IMR-90 (cell line): ENCODE data around the gene ALDOB. TPM values are rescaled to one million over a fixed set of nuclear protein-coding genes. Genes with fewer than 3 reads are reported as not detected.

ENCODE experiments used
- ATAC-seq: fragments of 200-7000 bp; cut with Tn5 transposase; 2 replicates; pipeline ENCODE4 v1.9.1; 2020; ENCODE audit warnings: low read depth, mild to moderate bottlenecking, moderate library complexity
- BruUV-seq: library from RNA; stranded (reverse); fragments of 400-500 nt; replicated peaks from 2 replicates; lab custom pipeline; 2021; lab: Mats Ljungman, UMichigan
- CTCF ChIA-PET: fragments of 300-600 bp; formaldehyde crosslinking; extraction: SDS; loops from one replicate; lab custom pipeline; 2021; ENCODE audit warnings: antibody characterized with exemption; lab: Yijun Ruan, JAX
- POLR2A ChIA-PET: fragments of 300-600 bp; sonication (Branson Sonifier 250); formaldehyde crosslinking; loops from one replicate; lab custom pipeline; 2022; ENCODE audit warnings: antibody characterized with exemption; ENCODE audit not compliant: unreplicated experiment; lab: Charles Lee
- DNase-seq: peaks from one replicate; pipeline ENCODE4 v3.0.0; 2013
- H2AFZ ChIP-seq: replicated peaks from 2 replicates; pipeline ENCODE3; 2013; ENCODE audit warnings: low read length, mild to moderate bottlenecking; ENCODE audit not compliant: poor library complexity
- H2AK5ac ChIP-seq: 2 replicates; pipeline ENCODE4 v1.6.1; 2013; ENCODE audit warnings: low read depth, low read length, inconsistent platforms
- H2AK9ac ChIP-seq: replicated peaks from 2 replicates; pipeline ENCODE3; 2013; ENCODE audit warnings: mild to moderate bottlenecking, low read depth, low read length, moderate library complexity; ENCODE audit not compliant: poor library complexity
- H2BK120ac ChIP-seq: 2 replicates; pipeline ENCODE4 v1.6.1; 2013; ENCODE audit warnings: low read depth, low read length, inconsistent platforms
- H2BK15ac ChIP-seq: 3 replicates; pipeline ENCODE4 v1.6.1; 2013; ENCODE audit warnings: low read depth, low read length, inconsistent platforms
- H2BK20ac ChIP-seq: 2 replicates; pipeline ENCODE4 v1.6.1; 2013; ENCODE audit warnings: low read depth, mild to moderate bottlenecking, inconsistent platforms, low read length, moderate library complexity
- H2BK5ac ChIP-seq: 2 replicates; pipeline ENCODE4 v1.6.1; 2013; ENCODE audit warnings: mild to moderate bottlenecking, low read depth, low read length, inconsistent platforms; ENCODE audit not compliant: poor library complexity, severe bottlenecking
- H3K14ac ChIP-seq: replicated peaks from 2 replicates; pipeline ENCODE4 v1.6.1; 2013; ENCODE audit warnings: low read depth, low read length, inconsistent platforms
- H3K18ac ChIP-seq: 2 replicates; pipeline ENCODE4 v1.6.1; 2013; ENCODE audit warnings: low read depth, low read length, control low read depth
- H3K23ac ChIP-seq: 2 replicates; pipeline ENCODE4 v1.6.1; 2013; ENCODE audit warnings: low read depth, low read length, inconsistent platforms
- H3K27ac ChIP-seq: 2 replicates; pipeline ENCODE4 v1.5.1; 2013; ENCODE audit warnings: mild to moderate bottlenecking, control low read depth, low read length; ENCODE audit not compliant: insufficient read depth
- H3K27me3 ChIP-seq: 2 replicates; pipeline ENCODE4 v1.6.1; 2013; ENCODE audit warnings: low read length; ENCODE audit not compliant: control insufficient read depth, insufficient read depth
- H3K36me3 ChIP-seq: 2 replicates; pipeline ENCODE4 v1.6.1; 2013; ENCODE audit warnings: low read length, mixed read lengths; ENCODE audit not compliant: control insufficient read depth, insufficient read depth
- H3K4ac ChIP-seq: 2 replicates; pipeline ENCODE4 v1.6.1; 2013; ENCODE audit warnings: low read depth, low read length, inconsistent platforms
- H3K4me1 ChIP-seq: 2 replicates; pipeline ENCODE4 v1.6.1; 2013; ENCODE audit warnings: low read length, mixed read lengths; ENCODE audit not compliant: control insufficient read depth, insufficient read depth
- H3K4me2 ChIP-seq: 2 replicates; pipeline ENCODE4 v1.6.1; 2013; ENCODE audit warnings: low read depth, mild to moderate bottlenecking, control low read depth, low read length, moderate library complexity
- H3K4me3 ChIP-seq: 2 replicates; pipeline ENCODE4 v1.5.1; 2013; ENCODE audit warnings: low read depth, mild to moderate bottlenecking, control low read depth, low read length, moderate library complexity; ENCODE audit not compliant: insufficient read depth
- H3K56ac ChIP-seq: 2 replicates; pipeline ENCODE4 v1.6.1; 2013; ENCODE audit warnings: low read length, inconsistent platforms; ENCODE audit not compliant: insufficient read depth; ENCODE audit errors: extremely low read depth
- H3K79me1 ChIP-seq, 2 experiments: 2 replicates each; pipeline ENCODE4 v1.6.1; 2013; ENCODE audit warnings: low read length in 2 of 2, inconsistent platforms in 1 of 2, low read depth in 1 of 2
- H3K9ac ChIP-seq: 2 replicates; pipeline ENCODE4 v1.6.1; 2013; ENCODE audit warnings: low read depth, low read length, control low read depth
- H3K9me1 ChIP-seq: 2 replicates; pipeline ENCODE4 v1.6.1; 2013; ENCODE audit warnings: low read length, inconsistent platforms; ENCODE audit not compliant: insufficient read depth
- H3K9me3 ChIP-seq: 2 replicates; pipeline ENCODE4 v1.6.1; 2013; ENCODE audit warnings: low read length; ENCODE audit not compliant: control insufficient read depth, insufficient read depth
- H4K20me1 ChIP-seq: 2 replicates; pipeline ENCODE4 v1.6.1; 2013; ENCODE audit warnings: low read length, inconsistent platforms; ENCODE audit not compliant: insufficient read depth
- H4K5ac ChIP-seq: 2 replicates; pipeline ENCODE4 v1.6.1; 2013; ENCODE audit warnings: mild to moderate bottlenecking, low read depth, low read length, control low read depth
- H4K8ac ChIP-seq, 2 experiments: 2 replicates each; pipeline ENCODE4 v1.6.1; 2013; ENCODE audit warnings: low read depth in 2 of 2, low read length in 2 of 2, control low read depth in 1 of 2, inconsistent platforms in 1 of 2
- H4K91ac ChIP-seq: 2 replicates; pipeline ENCODE4 v1.6.1; 2013; ENCODE audit warnings: low read depth, low read length, inconsistent platforms; ENCODE audit not compliant: insufficient read depth
- BHLHE40 ChIP-seq: fragments of 150-350 bp; IDR thresholded peaks from 2 replicates; pipeline ENCODE4 v1.6.1; 2016; ENCODE audit warnings: mild to moderate bottlenecking, low read depth, low read length
- CEBPB ChIP-seq: IDR thresholded peaks from 2 replicates; pipeline ENCODE4 v1.6.1; 2012; ENCODE audit warnings: low read depth, low read length, improper control_type of control experiment
- CTCF ChIP-seq: conservative IDR thresholded peaks from 2 replicates; pipeline ENCODE4 v1.5.1; 2012; ENCODE audit warnings: mild to moderate bottlenecking, low read depth, low read length, improper control_type of control experiment
- MAFK ChIP-seq: IDR thresholded peaks from 2 replicates; pipeline ENCODE4 v1.6.1; 2012; ENCODE audit warnings: low read depth, low read length, improper control_type of control experiment
- MAZ ChIP-seq: IDR thresholded peaks from 2 replicates; pipeline ENCODE4 v1.6.1; 2012; ENCODE audit warnings: low read depth, mild to moderate bottlenecking, low read length, improper control_type of control experiment, moderate library complexity, borderline replicate concordance
- MXI1 ChIP-seq: IDR thresholded peaks from 2 replicates; pipeline ENCODE4 v1.6.1; 2012; ENCODE audit warnings: low read depth, mild to moderate bottlenecking, low read length, moderate library complexity, borderline replicate concordance
- NFE2L2 ChIP-seq: fragments of 150-350 bp; IDR thresholded peaks from 2 replicates; pipeline ENCODE4 v1.6.1; 2016; ENCODE audit warnings: low read depth, mild to moderate bottlenecking, low read length
- RAD21 ChIP-seq: IDR thresholded peaks from 2 replicates; pipeline ENCODE4 v1.6.1; 2012; ENCODE audit warnings: low read length, improper control_type of control experiment
- SMC3 ChIP-seq: fragments of 150-350 bp; IDR thresholded peaks from 2 replicates; pipeline ENCODE4 v1.6.1; 2016; ENCODE audit warnings: low read depth, mild to moderate bottlenecking, antibody characterized with exemption, low read length, moderate library complexity
- USF2 ChIP-seq: fragments of 150-350 bp; IDR thresholded peaks from 2 replicates; pipeline ENCODE4 v1.6.1; 2017; ENCODE audit warnings: mild to moderate bottlenecking, antibody characterized with exemption, low read length, low read depth
- WGBS, 2 experiments: methylation state at CpG; one replicate each; pipeline versions ENCODE4 v1.1.5 to v1.1.7; 2013; ENCODE audit warnings: missing lambda C conversion rate in 2 of 2; ENCODE audit not compliant: insufficient read length in 1 of 2; ENCODE audit errors: extremely low coverage in 2 of 2; 5-methylcytosine and 5-hydroxymethylcytosine counted together
- dilution Hi-C: fragments of 300-500 bp; cut with HindIII; formaldehyde crosslinking; loops from one replicate; pipeline ENCODE4 v1.14.3; 2018; ENCODE audit warnings: low sequenced_read_pairs; ENCODE audit not compliant: unreplicated experiment
- in situ Hi-C: fragments of 300-500 bp; cut with MboI; formaldehyde crosslinking; loops from 3 replicates; pipeline ENCODE4 v1.14.3; 2019; ENCODE audit warnings: low sequenced_read_pairs, inconsistent platforms, mixed read lengths
- intact Hi-C: fragments of 100-400 bp; cut with micrococcal nuclease; formaldehyde crosslinking; loops from 2 replicates; pipeline ENCODE4 v1.10.0; 2022
- polyA plus RNA-seq, 3 experiments: library from polyadenylated mRNA; depleted of rRNA; stranded (reverse); fragments of >200 nt; gene quantifications; 2 replicates each; pipeline ENCODE4 v1.2.3, GENCODE V29; 2012; ENCODE audit warnings: low replicate concordance in 1 of 3
- total RNA-seq: library from RNA; depleted of rRNA; stranded (reverse); fragments of >200 nt; gene quantifications from 2 replicates; pipeline ENCODE4 v1.2.3, GENCODE V29; 2012

Gene ALDOB
- total and polyA plus RNA-seq, 2 of the 4 experiments (the other 2 are of a cell fraction), result not detected

GRCh38 chr9:101465326-101465915 is 29.8 kb upstream of the ALDOB start:
- POLR2A ChIA-PET, result no interaction called here

More at GRCh38 chr9:101465326-101465915, 29.8 kb upstream of the ALDOB start:
- DNase-seq (peak; percentile 70), ATAC-seq (peak; percentile 48; the same call in 1 of the 2 replicates)
- H3K23ac ChIP-seq, result no peak overlapping the region
- H3K9me3 ChIP-seq, result no peaks in the 10 kb centered on the region
- dilution Hi-C loops (no loop called here), intact Hi-C loops (loop anchor here (1.0 kb wide), 1 partner anchor 65 kb away; no protein-coding TSS in a partner anchor), in situ Hi-C loops (no loop called here)
- H4K20me1 ChIP-seq, result no peaks in the 10 kb centered on the region
- H3K27me3 ChIP-seq, result no peaks in the 10 kb centered on the region
- H3K27ac ChIP-seq, result no peak overlapping the region
- H3K4me2 ChIP-seq, result no peak overlapping the region
- H3K18ac ChIP-seq, result no peak overlapping the region
- H3K4me1 ChIP-seq, result no peaks in the 10 kb centered on the region
- 0 out of 3 replicates have a peak overlapping the region, but pooled peaks have one; percentile 32 for H2BK15ac ChIP-seq
- no peaks in the 10 kb centered on the region for H3K36me3 ChIP-seq
- H2BK20ac ChIP-seq, result no peak overlapping the region; the same call in 1 of the 2 replicates
- no peak overlapping the region for H2AK9ac ChIP-seq
- no peak overlapping the region for H3K4me3 ChIP-seq
- no CpG with 5 or more reads among the region's 6 CpGs for WGBS, 2 experiments
- H4K91ac ChIP-seq, result no peak overlapping the region
- H3K14ac ChIP-seq, result no peak overlapping the region
- BruUV-seq, result no TSS peak
- H3K4ac ChIP-seq, result no peak overlapping the region
- no peak for TF ChIP-seq MAFK
- TF ChIP-seq BHLHE40, result no peak
- TF ChIP-seq NFE2L2, result no peak
- no peak for TF ChIP-seq MAZ
- no peak for TF ChIP-seq MXI1
- peak; percentile 36 for TF ChIP-seq SMC3
- TF ChIP-seq CTCF, result peak; percentile 53
- no peak for TF ChIP-seq USF2
- peak; percentile 66 for TF ChIP-seq CEBPB
- TF ChIP-seq RAD21, result peak; percentile 49
- no peak overlapping the region for H4K5ac ChIP-seq
- CTCF ChIA-PET, result interaction anchor here (0.6 to 2.2 kb wide), 5 partner anchors 11 to 65 kb away, joined by 3 to 6 read pairs (median 4); no protein-coding TSS in a partner anchor
- H4K8ac ChIP-seq, result no peak overlapping the region
- H2AK5ac ChIP-seq, result no peak overlapping the region
- no peak overlapping the region for H2BK5ac ChIP-seq
- no peak overlapping the region; the same call in 1 of the 2 replicates for H3K9ac ChIP-seq
- 0 out of 2 replicates have a peak overlapping the region, but pooled peaks have one; percentile 2 for H2BK120ac ChIP-seq
- no peak overlapping the region for H3K56ac ChIP-seq
- H3K9me1 ChIP-seq, result no peaks in the 10 kb centered on the region; the same call in 1 of the 2 replicates
- peak overlapping the region; percentile 0 for H2AFZ ChIP-seq
- no peaks in the 10 kb centered on the region for H3K79me1 ChIP-seq
